ENCODE results near the gene CSPG4.
"Not testable (repeated sequence)": the region's sequence is repeated elsewhere in the genome, so short reads cannot be mapped to it uniquely, and the experiment has no call there.

CSPG4 gene

DNA sequence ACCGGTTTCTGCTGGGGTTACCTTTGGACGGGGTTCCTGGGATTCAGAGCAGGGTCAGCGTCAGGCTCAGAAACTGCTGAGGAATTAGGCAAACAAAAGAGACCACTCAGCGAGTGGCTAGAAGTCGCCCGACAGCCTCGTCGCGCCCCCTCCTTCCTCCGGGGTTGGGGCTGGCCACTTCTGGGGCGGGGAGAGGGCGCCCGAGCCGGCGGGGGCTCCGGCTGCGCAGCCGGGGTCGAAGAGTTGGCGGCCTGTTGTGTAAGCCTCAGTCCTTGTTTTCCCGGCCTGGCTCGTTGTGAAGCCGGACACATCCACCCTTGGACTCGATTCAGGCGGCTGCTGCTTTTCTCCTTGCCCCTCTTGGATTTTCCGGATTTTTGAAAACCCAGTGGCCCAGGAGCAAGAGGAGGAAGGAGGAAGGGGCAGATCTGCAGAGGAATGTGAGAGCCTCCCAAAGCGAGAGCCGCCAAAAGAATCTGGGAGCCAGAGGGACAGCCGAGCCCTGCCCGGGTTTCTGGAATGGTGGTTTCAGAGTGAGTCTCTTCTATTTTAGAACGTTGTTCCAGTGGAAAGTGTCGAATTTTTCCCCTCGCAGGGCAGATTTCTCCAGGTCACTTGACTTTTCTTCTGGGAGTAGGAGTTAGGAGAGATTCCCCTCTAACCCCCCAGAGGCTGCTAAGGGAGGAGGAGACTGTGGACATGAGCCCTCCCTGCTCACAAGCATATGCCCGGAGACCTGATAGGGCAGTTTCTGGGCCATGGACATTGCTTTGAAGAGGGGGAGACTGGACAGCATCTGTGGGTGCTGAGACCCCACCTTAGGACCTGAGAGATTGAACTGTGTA lies 64.3 kb downstream of the CSPG4 start:
- DNase-seq (ENCODE audit: low read depth, low spot score): no peak

DNA sequence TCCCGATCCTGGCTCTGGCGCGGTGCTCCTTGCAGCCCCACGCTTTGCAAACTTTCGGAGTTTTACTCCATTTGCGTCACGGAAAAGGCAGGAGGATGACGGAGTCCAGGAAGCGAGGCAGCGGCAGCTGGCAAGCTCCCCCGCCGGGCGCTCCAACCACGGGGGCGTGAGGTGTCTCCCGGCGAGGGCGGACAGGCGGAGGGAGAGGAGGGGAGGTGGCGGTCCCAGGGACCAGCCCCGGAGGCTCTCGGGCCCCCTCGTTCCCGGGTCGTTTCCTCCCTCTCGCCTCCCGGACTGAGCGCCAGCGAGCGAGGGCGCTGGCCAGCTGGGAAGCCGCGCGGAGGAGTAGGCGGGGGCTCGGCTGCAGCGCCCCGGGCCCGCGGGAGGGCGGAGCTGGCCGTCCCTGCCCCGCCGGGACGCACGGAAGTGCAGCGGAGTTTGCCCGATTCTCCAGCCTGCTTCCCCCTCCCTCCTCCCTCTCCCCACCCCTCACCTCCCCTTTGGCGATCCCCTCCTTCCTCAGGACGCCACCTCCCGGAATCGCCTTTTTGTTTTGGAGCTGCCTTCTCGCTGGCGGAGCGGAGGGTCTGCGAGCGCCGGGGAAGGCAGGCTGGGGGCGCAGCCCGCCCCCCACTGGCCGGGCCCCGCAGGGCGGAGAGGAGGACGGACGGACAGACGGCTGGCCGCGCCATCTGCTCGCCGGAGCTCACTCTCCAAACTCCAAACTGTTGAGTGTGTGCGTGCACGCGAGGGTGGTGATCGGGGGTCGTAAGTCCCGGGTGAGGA lies 65.1 kb downstream of the CSPG4 start, which contains the start of gene SNX33:
Gene SNX33 (plus strand): TSS at position 543 of the 786 bp plus-strand sequence. CDS start 1,191 bp downstream, outside the sequence.
- DNase-seq (ENCODE audit: low read depth, low spot score): peak; percentile 88

DNA sequence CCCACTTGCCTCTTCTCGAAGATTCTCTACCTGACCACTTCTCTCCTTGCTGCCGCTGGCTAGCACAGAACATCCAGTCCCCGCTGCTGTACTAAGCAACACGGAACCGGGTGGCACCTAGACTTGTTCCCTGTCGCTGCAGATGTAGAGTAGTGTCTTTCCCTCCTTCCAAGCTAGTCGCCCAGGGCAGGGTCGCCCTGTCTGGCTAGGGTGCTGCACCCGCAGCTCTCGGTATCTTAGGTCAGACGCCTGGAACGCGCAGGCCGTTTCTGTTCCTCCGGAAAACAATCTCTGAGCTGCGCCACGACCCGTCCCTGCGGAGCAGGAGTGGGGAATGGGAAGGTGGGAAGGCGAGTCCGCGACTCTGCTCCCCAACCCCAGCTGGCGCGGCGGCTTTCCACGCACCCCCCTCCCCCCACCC lies 65.7 kb downstream of the CSPG4 start:
- DNase-seq (ENCODE audit: low read depth, low spot score): peak; percentile 40

DNA sequence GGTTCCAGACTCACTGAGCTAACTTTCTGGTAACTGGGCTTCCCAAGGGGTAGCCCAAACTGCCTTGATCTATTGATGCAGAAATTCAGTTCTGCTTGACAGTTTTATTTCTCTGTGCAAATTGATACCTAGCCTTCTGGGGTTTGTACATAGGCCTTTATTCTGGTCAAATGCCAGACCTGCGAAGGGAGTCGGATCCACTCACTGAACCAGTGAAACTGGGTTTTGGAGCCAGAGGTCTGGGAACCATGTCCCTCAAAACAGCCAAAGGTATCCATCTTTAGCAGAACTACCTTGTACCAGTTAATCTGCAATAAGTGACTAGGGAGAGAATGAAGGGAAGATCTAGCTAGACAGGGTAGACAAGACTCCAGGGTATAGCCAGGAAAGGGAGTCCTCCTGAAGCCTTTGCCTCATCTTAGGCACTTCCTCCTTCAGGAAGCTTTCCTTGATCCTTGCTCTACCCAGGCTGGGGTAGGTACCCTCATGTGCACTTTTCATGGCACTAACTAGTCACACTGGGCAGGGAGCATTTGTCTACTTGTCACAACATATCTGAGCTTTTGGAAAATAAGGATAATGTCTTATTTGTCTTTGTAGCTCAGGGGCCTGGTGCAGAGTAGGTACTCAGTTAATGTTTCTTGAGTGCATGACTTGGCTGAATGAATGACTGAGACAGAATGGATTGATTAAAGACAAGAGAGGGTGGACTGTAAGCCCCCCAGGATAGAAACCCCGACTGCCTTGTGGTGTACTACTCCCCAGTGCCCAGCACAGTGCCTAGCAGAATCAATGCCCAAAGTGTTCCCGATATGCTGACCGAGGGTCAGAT lies 66.3 kb downstream of the CSPG4 start:
- no peak for DNase-seq (ENCODE audit: low read depth, low spot score)

DNA sequence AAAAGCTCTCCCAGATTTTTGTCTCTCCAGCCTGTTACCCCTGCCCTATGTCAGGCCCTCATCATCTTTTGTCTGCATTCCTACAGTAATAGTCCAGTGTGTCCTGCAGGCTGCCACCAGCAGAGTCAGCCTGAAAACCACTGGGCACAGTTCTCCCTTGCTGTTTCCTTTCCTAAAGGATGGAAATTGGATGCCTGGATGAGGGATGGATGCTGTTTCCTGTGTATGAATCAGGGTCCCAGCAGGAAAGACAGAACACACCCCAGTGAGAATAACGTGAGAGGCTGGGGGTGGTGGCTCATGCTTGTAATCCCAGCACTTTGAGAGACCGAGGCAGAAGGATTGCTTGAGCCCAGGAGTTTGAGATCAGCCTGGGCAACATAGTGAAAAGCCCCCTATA lies 68.3 kb downstream of the CSPG4 start:
- DNase-seq (ENCODE audit: low read depth, low spot score): no peak

DNA sequence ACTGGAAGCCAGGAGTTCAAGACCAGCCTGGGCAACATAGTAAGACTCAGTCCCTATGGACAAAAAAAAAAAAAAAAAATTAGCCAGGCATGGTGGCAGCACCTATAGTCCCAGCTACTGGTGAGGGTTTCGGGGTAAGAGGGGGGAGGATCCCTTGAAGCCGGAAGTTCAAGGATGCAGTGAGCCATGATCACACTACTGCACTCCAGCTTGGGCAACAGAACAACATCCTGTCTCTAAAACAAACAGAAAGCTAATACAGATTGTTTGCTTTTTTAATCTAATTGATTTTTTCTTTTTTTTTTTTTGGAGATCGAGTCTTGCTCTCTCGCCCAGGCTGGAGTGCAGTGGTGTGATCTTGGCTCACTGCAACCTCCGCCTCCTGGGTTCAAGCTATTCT lies 71.0 kb downstream of the CSPG4 start:
- DNase-seq (ENCODE audit: low read depth, low spot score): no peak

DNA sequence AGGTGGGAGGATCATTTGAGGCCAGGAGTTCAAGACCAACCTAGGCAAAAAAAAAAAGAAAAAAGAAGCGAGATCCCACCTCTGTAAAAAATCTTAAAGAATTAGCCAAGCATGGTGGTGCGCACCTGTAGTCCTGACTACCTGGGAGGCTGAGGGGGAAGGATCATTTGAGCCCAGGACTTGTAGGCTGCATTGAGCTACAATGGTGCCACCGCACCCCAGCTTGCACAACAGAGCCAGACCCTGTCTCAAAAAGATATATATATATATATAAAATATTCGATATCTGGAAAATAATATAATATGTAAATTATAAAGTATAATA lies 71.5 kb downstream of the CSPG4 start:
- DNase-seq (ENCODE audit: low read depth, low spot score): no peak

DNA sequence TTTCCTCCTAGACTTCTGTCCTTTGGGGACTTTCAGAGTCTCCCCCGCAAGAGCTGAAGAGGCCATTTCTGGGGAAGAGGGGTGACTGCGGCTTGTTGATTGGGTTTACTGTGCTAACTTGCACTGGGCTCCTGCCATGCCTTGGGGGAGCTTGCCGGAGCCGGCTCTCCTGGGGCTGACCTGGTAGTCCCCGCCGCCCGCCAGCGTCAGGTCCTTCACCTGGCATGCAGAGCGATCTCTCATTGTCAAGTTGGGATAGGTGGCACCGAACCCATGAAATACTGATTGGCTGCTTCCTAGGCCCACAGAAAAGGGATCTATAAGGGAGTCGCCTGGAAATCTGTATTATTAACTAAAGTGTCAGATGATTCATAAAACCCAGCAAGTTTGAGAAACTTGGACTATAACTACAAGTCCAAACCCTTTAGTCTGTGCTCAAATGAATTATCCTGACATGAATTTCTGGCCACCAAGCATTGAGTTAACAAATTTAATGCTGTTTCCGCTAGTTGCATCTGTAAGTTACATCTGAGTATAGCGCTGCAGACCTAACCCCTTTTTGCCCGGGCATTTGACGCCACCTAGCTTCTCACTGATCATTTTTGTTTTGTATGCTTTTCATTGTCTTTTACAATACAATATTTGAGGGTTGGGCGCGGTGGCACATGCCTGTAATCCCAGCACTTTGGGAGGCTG lies 72.0 kb downstream of the CSPG4 start:
- no peak for DNase-seq (ENCODE audit: low read depth, low spot score)

DNA sequence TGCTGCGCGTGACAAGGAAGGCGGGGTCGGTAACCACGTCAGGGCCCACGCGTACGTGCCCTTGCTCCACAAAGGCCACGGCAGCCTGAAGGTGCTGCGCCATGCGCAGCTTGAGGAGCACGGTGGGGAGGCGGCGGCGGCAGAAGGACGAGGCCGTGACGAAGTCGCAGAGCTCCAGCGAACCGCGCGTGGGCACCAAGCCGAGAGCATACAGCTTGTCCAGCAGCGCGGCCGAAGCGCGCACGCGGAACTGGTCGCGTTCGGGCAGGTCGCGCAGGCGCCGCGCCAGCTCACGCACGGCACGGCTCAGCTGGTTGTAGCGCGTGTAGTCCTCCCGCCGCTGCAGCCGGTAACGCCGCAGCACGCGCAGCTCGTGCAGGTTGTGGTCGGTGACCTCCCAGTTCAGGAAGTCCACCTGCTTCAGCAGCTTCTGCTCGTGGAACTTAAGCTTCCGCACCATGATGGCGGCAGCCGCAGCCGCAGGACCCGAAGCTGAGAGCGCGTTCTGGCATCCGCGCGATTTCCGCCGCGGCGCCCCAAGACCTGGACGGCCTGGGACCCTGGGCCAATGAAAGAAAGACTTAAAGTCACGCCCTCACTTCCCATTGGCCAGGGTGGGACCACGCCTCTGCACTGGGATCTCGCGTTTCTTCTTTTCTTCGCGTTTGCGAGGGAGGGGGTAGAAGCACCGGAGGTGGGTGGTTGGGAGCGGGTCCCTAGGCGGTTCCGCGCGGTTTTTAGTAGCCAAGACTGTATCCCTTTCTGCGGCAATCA lies 72.8 kb downstream of the CSPG4 start, which contains the start of gene IMP3:
Gene IMP3 (minus strand): TSS at position 516 of the 774 bp plus-strand sequence. CDS start 56 bp downstream, at position 460.
- DNase-seq (ENCODE audit: low read depth, low spot score): peak; percentile 99

DNA sequence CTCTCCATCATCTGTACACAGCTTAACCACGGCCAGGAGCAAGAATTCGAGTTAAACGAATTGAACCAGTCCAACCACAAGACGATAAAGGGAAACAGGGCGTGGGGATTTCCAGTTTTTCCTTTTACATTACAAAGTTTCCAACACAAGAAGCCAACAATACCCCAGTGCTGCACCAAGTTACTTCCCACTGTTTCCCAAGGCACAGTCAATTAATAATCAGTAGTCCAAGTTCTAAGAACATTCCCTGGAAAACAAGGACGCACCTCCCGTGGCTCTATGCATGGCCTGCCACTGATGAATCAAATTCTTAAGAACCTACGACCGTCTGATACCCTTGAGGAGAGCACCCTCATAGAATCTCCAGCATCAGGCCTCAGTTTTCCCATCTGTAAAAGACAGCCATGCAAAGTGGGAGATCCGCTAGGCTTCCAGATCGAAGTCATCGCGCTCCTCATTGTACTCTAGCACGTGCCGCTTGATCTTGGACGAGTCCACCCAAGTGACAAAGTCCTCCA lies 73.4 kb downstream of the CSPG4 start:
- no peak for DNase-seq (ENCODE audit: low read depth, low spot score)

DNA sequence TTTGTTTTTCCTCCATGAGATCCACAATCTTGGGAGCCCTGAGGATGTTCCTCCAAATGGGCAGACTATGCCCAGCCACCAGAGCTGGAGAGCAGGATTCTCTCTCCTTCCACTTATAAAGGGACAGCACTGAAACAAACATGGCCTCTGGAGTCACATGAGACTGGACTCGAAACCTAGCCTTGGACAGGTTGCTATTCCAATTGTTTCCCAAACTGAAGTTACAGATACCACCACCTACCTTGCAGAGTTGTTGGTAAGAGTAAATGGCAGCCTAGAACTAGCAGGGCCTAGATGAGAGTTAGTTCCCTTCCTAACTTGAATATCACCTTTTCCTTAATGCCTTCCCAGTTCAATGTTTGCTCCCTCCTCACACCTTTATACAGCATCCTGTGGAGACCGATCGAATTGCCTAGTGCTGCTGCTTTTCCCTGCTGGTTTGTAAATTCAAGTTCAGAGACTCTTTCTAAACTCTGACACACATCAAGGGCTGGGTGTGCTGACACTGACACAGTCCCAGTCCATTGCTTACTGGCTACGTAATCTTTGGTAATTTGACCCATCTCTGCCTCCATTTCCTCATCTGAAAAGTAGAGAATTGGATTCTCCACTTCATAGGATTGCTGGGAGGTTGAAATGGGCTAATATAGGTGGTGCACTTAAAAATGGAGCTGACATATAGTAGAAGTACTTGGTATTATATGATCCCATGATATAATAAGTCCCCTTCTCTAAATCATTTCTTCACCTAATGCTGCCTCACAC lies 75.2 kb downstream of the CSPG4 start:
- DNase-seq (ENCODE audit: low read depth, low spot score): no peak

DNA sequence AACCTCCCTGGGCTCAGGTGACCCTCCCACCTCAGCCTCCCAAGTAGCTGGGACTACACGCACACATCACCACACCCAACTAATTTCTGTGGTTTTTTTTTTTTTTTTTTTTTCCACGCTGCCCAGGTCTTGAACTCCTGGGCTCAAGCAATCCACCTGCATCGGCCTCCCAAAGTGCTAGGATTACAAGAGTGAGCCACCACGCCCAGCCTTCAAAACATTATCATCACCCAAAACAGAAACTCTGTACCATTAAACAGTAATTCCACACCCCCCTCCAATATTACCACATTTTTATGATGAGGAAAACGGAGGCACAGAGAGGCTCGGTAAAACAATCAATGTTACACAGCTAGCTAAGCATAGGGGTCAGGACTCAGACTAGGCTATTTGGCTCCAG lies 76.6 kb downstream of the CSPG4 start:
- DNase-seq (ENCODE audit: low read depth, low spot score): no peak

DNA sequence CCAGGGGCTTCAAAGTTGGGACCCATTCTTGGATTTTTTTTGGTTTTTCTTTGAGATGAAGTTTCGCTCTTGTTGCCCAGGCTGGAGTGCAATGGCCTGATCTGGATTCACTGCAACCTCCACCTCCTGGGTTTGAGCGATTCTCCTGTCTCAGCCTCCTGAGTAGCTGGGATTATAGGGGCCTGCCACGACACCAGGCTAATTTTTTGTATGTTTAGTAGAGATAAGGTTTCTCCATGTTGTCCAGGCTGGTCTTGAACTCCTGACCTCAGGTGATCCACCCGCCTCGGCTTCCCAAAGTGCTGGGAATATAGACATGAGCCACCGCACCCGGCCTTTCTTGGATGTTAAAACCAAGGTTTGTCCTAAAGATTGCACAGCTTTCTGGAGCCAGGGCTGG lies 78.7 kb downstream of the CSPG4 start:
- DNase-seq (ENCODE audit: low read depth, low spot score): not testable (repeated sequence)

DNA sequence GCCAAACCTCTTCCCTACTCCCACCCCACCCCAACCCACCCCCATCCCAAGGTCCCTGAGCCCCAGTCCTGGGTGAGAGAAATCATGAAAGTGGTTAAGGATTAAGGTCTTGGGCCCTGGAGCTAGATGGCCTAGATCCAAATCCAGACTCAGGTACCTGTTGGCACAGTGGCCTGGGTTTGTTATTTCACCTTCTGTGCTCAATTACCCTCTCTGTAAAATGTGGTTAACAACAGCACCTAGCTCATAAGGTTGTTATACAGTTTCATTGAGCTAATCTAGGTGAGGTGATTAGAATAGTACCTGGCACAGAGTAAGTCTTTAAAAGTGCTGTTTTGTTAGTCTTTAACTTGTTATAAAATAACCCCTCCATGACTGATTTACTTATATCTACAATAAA lies 80.7 kb downstream of the CSPG4 start:
- DNase-seq (ENCODE audit: low read depth, low spot score): no peak

DNA sequence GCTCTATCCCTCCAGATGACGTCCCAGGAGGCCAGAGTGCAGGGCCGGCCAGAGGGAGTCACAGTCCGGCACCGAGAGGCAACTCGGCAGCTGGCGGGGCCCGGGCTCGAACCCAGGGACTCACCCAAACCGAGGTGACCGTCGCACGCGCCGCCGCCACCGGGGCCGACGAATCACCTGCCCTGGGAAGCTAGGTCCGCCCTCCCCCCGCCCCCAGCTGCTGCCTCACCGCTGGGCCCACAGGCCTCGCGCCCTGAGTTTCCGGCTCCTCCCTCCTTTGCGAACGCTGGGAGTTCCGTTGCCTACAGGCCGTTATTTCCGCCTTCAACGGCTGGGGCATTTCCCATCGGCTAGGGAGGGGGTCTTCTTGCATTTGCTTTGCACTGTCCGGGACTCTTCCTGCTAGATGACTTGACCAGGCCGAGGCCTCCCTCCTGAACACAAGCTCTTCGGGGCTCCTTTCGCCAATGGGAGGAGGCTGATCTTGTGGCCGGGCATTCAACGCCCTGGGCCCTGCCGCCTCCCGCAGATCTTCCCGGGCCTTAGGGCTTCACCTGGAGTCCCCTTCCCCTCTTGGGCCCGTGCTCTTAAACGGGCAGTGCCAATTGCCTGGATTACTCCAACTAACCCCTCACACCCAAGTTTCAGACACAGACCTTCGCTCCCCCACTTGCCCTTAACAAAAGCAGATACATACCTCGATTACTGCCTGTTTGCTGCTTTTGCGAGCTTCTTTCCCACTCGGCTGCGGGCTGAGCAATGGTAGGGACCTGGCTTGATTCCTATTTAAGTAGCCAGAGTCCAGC lies 86.9 kb downstream of the CSPG4 start, which contains the start of gene SNUPN:
Gene SNUPN (minus strand): TSS at position 184 of the 806 bp plus-strand sequence. CDS start 4,674 bp downstream, outside the sequence.
- DNase-seq (ENCODE audit: low read depth, low spot score): peak; percentile 97

Measured in ELF-1 (cell line).